Spleen (tissue), 7 donors: ENCODE results near the gene PNISR.

Source experiments
- POLR2A ChIP-seq, 3 donors: fragments of 450-650 bp; IDR thresholded peaks; one replicate each; pipeline ENCODE4 v1.5.1; 2017; ENCODE audit warnings: antibody characterized with exemption in 3 of 3, mild to moderate bottlenecking in 1 of 3
- TF ChIP-seq, protein P1 (sequence below), 11 experiments: fragments of 200-600 bp in 7 of 11; fragments of 450-650 bp in 4 of 11; sonication (generic) in 4 of 11; IDR thresholded peaks in 8 of 11; conservative IDR thresholded peaks in 3 of 11; 1 replicate in 7 of 11; 2 replicates in 4 of 11; pipeline versions ENCODE4 v1.4.0 to v1.8.0; 2016 to 2021; ENCODE audit warnings: antibody characterized with exemption in 11 of 11, inconsistent platforms in 4 of 11, mild to moderate bottlenecking in 1 of 11
- donor health status: DM: no; HTN: no; CAD: no; lungs with moderate emphysema.
- donor health status: DM: no; HTN: no; CAD: no.
- donor health status: DM: no; HTN: no; CAD: no.

DNA sequence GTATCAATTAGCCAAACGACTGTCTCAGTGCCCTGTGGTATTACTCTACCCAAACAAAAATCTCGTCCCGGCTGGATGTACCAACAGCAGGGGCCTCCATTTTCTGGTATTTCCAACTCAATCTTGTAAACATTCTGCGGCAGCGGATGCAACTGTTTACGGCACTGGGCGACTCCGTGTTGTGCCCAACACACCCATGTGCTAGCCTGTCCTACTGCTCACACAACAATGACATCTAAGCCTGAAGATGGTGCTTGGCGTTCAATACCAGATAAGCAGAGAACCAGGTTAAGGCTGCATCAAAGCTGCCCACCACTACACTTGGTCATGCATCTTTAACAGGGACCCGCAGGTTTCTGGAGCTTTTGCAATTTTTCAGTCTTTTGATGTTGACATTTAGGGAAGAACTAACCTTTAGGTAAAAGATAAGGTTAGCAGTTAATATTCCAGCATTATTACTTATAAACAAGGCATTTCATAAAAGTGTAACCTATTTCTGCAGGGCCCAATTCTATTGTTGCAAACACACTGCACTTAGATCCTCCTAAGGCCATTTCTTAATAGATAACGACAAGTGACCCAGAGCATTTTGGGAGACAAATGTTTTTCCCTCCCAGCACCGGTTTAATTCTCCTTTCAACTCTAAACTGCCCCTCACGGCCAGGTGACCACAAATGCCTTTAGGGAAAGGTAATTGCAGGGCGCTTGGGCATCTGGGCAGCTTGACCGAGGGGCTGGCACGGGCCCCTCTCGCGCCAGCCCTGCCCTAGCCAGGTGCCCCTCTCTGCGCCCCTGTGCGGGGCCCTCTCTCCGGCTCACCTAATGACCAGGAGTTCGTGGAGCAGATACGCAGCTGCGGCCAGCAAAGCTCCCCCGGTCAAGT is 76.6 kb downstream of the PNISR start:
- no peak for TF ChIP-seq POLR2A (IDR thresholded peaks at IDR 0.05)
- TF ChIP-seq, protein P1, sequence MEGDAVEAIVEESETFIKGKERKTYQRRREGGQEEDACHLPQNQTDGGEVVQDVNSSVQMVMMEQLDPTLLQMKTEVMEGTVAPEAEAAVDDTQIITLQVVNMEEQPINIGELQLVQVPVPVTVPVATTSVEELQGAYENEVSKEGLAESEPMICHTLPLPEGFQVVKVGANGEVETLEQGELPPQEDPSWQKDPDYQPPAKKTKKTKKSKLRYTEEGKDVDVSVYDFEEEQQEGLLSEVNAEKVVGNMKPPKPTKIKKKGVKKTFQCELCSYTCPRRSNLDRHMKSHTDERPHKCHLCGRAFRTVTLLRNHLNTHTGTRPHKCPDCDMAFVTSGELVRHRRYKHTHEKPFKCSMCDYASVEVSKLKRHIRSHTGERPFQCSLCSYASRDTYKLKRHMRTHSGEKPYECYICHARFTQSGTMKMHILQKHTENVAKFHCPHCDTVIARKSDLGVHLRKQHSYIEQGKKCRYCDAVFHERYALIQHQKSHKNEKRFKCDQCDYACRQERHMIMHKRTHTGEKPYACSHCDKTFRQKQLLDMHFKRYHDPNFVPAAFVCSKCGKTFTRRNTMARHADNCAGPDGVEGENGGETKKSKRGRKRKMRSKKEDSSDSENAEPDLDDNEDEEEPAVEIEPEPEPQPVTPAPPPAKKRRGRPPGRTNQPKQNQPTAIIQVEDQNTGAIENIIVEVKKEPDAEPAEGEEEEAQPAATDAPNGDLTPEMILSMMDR (IDR thresholded peaks at IDR 0.05 in 8 of 11, conservative IDR thresholded peaks at IDR 0.05 in 3 of 11), result no peak
